Hypothalamus (tissue), 51 donors: ENCODE results near the gene GLYATL2.

Experiments used
- DNase-seq, 51 donors: peaks; one replicate each; lab custom pipeline; 2025; lab: John Stamatoyannopoulos, UW

GLYATL2 gene

GRCh38 chr11:58844361-58845005 is at the start of gene GLYATL2:
Gene GLYATL2, minus strand, starts transcription at chr11:58844704. Its CDS starts 5,092 bp downstream, at chr11:58839612.
- no peak for DNase-seq

DNA sequence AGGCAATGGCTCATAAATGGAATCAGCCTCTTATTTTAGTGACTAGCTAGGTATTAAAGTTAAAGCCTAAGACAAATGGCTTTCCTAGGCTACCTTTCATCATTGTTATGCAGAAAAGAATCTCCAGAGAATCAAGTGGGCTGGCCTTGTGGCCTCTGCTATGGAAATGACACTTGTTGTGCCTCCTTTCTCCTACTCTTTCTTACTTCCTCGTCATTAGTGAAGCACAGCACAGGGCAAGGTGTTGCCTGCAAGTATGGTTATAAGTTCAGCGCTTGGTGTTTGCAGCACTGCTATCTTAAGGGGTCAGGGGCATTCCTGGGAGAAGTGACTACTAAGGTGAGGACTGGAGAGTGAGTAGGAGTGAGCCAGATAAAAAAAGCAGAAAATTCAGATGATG is 49.4 kb upstream of the GLYATL2 start:
- no peak for DNase-seq

DNA sequence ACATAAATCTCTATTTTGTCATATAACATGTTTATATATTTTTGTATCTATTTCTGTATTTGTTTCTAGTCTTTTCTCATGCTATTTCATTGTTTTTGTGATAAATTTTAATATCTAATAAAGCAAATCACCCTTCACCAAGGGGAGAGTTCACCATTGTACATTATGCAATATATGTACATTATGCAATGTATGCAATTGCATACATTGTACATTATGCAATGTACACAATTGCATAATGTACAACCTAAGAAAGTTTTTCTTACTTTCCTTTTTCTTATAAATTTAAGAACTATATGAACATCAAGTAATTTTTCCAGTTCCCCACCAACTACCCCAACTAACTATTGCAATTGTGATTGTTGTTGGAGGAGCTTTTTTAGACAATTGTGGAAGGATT is 44.1 kb upstream of the GLYATL2 start:
- no peak for DNase-seq

DNA sequence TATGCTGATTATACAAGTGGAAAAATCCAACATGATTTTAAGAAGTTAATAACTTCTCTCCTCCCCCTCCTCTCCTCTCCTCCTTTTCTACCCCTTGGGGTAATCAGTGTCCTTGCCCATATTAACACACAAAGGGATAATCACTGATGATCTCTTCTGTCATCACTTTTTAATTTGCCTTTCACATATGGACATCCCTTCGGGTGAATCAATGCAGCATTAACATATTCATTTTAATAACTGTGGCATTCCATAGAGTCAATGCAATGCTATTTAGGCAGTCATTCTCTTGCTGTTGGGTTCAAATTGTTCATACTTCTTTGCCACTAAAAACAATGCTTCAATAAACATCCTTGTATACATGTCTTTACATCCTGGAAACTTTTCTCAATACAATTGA is 42.9 kb upstream of the GLYATL2 start:
- DNase-seq, result no peak

- DNase-seq, result no peak
Measured at GRCh38 chr11:58880625-58881024, 36.1 kb upstream of the GLYATL2 start.

- DNase-seq, result no peak
Measured at GRCh38 chr11:58880166-58880565, 35.7 kb upstream of the GLYATL2 start.

- DNase-seq, result no peak
Measured at GRCh38 chr11:58867556-58867955, 23.1 kb upstream of the GLYATL2 start.

DNA sequence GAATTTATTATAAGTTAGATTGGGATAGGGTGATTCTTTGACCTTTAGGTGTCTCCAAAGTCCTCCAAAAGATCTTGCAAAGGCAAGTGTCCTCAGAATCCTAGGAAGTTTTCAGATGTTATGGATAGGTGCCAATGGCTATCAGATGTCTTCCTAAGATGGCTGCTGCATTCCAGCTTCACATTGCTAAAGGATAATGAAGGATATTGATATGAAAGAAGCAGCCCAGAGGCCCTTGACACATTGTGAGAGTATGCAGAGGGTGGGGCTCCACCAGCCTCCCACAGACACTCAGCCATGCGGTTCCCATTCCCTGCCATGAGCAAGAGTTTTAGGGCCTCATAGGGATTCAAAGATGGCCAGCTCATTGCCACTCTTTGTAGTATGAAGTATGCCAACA is 22.3 kb upstream of the GLYATL2 start:
- DNase-seq, result no peak

- DNase-seq, result no peak
Measured at GRCh38 chr11:58864335-58864734, 19.8 kb upstream of the GLYATL2 start.

DNA sequence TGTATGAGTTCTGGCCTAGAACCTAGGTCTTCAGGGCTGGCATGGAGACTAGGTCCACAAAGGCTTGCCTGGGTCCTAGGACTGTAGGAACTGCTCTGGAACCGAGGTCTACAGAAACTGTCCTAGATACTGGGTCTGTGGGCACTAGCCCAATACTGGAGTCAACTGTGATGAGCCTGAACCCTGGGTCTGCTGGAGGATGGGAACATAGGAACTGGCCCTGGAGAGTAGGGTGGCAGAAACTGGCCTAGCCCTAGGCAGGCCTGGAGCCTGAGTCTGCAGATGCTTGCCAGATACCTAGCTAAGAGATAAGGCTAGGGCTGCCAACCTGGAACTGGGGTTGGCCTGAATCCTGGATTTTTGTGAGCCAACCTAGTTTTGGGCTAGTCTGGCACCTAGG is 19.2 kb upstream of the GLYATL2 start:
- no peak for DNase-seq

DNA sequence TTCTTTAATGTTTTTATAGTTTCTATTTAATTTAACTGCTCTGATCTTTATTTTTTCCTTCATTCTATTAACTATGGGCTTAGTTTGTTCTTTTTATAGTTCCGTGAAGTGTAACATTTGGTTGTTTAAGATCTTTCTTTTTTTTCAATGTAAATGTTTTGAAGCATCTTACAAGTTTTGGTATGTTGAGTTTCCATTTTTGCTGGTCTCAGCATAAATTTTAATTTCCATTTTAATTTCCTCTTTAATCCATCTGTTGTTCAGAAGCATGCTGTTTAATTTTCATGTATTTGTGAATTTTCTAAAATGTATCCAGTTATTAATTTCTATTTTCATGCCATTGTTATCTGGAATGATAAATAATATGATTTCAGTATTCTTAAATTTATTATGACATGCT is 17.0 kb upstream of the GLYATL2 start:
- DNase-seq, result no peak

DNA sequence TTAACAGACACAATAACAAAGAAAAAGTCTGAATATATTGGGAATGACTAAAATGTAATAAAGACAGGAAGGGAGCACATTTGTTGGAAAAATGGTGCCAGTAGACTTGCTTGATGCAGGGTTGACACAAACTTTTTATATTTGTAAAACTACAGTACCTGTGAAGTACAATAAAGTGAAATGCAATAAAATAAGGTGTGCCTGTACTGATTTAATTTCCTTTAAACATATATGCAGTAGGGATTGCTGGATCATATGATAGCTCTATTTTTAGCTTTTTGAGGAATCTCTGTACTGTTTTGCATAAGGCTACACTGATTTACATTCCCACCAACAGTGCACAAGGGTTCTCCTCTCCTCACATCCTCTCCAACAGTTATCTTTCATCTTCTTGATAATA is 12.3 kb upstream of the GLYATL2 start:
- DNase-seq, result no peak

DNA sequence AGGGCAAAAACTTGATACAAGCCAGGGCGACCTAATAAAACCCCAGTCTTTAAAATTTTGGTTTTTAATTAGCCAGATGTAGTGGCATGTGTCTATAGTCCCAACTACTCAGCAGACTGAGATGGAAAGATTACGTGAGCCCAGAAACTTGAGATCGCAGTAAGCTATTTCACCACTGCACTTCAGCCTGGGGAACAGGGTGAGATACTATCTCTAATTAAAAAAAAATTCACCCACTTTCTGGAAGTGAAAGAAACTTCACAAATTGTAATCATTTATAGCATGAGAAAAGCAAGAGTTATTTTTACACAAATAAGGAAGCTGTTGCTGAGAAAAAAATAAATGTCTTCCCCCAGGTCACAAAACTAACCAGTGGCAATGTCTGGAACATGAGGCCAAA is 882 bp upstream of the GLYATL2 start:
- DNase-seq, result no peak

DNA sequence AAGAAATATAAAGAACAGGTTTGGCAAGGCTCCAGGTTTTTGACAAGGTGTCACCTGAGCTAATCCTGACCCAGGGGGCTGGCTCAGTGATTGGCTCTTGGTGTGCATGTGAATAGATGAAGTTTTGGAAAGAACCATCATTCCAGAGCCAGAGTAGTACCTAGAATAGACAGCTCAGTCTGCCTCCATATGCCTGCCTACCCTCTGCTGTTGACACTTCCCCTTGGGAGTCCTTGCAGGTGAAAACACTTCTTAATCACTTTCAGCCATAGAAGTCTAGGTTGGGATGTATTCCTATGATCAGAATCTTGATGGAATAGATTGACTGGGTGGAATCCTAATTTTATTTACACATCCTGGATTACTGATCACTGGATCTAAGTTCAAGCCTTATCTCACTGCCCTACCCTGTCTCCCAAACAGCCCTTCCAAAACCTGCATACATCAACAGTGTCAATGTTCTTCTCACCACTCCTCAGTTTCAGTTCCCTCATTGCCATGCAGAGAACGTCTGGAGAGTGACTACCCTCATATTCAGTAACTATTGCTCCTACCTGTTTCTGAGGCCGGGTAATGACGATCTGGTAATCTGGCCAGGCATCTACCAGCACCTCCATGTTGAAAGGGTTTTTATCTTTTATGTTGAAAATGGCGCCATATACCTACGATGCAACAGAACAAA is 6.7 kb downstream of the GLYATL2 start:
- DNase-seq, result no peak

GRCh38 chr11:58832056-58832645 is 12.4 kb downstream of the GLYATL2 start:
- no peak for DNase-seq

DNA sequence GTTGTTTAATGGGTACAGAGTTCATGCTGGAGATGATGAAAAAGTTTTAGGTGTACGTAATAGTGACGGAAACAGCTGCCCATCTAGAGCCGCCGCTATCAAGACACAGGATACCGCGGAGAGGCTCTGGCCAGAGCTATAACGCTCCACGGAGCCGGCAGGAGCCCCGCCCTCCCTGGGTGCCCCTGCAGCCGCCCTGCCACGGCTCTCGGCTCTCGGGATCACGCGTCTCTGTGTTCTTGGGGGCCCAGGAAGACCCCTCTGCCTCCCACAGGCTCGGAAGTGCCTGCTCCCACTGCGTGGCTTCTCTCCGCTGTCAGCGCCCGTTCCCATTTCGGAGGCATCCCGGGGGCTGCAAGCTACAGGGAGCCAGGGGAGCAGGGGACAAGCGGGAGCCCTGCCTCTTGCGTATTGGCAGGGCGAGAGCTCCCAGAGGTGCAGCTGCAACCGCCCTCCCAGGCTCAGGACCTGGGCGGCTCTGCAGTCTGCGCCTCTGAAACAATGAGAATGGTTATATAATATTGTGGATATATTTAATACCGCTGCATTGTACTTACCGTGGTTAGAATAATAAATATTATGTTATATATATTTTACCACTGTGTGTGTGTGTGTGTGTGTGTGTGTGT is 13.7 kb downstream of the GLYATL2 start:
- no peak for DNase-seq

DNA sequence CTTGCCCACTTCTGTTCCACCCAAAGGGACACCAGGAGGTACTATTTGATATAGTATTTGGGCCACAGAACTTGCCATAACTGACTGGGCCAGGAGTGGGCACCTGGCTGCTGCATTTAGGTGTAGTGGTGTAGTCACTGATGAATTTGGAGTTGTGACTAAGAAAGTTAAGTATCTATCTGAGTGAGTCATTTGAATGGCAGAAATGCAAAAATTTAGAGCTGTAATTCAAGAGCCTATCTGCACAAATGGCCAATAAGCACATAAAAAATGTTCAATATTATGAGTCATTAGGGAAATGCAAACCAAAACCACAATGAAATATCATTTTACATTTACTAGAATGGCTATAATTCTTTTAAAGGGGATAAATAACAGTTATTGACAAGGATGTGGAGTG is 14.7 kb downstream of the GLYATL2 start:
- no peak for DNase-seq

- DNase-seq, result no peak
Measured at GRCh38 chr11:58813693-58814092, 30.8 kb downstream of the GLYATL2 start.

GRCh38 chr11:58811499-58811898 is 33.0 kb downstream of the GLYATL2 start:
- no peak for DNase-seq

GRCh38 chr11:58807343-58807742 is 37.2 kb downstream of the GLYATL2 start:
- DNase-seq, result no peak

DNA sequence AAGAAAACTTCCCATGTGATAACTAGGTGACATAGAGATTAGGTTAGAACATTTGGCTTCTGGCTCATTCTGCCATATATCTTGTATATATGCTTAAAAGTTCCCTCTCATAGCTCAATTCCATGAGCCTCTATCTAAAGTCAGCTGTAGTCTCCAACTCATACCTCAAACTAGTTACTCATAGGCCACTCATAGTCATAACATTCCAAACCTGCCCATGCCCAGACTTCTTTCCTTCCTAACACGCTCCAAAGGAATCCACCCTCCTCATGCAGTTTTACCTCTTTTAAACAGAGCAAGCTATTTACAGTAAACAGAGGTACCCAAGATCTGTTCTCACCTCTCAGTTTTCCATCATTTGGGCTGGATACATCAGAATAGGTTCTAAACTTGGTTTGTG is 39.4 kb downstream of the GLYATL2 start:
- no peak for DNase-seq
